ENCODE measurements around the gene HNRNPR.
"Not testable (repeated sequence)": the region's sequence is repeated elsewhere in the genome, so short reads cannot be mapped to it uniquely, and the experiment has no call there.

The HNRNPR gene

GRCh38 chr1:23322770-23323169 is 21.3 kb downstream of the HNRNPR start:
- no peak for DNase-seq

- DNase-seq, result not testable (repeated sequence)
These were observed 33.8 kb downstream of the HNRNPR start for GRCh38 chr1:23310280-23310679.

- no peak for DNase-seq
These were observed 39.9 kb downstream of the HNRNPR start for GRCh38 chr1:23304140-23304620.

- no peak for DNase-seq
These were observed 40.6 kb downstream of the HNRNPR start for GRCh38 chr1:23303524-23303923.

- DNase-seq, result no peak
These were observed 47.2 kb downstream of the HNRNPR start for GRCh38 chr1:23296931-23297330.

GRCh38 chr1:23291706-23292105 is 52.4 kb downstream of the HNRNPR start:
- DNase-seq, result no peak

GRCh38 chr1:23290836-23291565 is 53.1 kb downstream of the HNRNPR start:
- no peak for DNase-seq

- DNase-seq, result no peak
These were observed 55.4 kb downstream of the HNRNPR start for GRCh38 chr1:23288671-23289070.

GRCh38 chr1:23288201-23288600 is 55.9 kb downstream of the HNRNPR start:
- no peak for DNase-seq

- DNase-seq, result no peak
These were observed 57.7 kb downstream of the HNRNPR start for GRCh38 chr1:23286401-23286800.

- DNase-seq, result no peak
These were observed 60.1 kb downstream of the HNRNPR start for GRCh38 chr1:23283667-23284602.

GRCh38 chr1:23282957-23283356 is 61.1 kb downstream of the HNRNPR start:
- DNase-seq, result no peak

GRCh38 chr1:23278717-23279116 is 65.4 kb downstream of the HNRNPR start:
- no peak for DNase-seq

- no peak for DNase-seq
These were observed 67.6 kb downstream of the HNRNPR start for GRCh38 chr1:23276531-23276930.

GRCh38 chr1:23274134-23274505 is 70.0 kb downstream of the HNRNPR start:
- no peak for DNase-seq

GRCh38 chr1:23273450-23274133 is 70.5 kb downstream of the HNRNPR start:
- DNase-seq, result no peak

GRCh38 chr1:23263380-23263887 is 80.7 kb downstream of the HNRNPR start:
- no peak for DNase-seq

GRCh38 chr1:23258082-23258481 is 86.0 kb downstream of the HNRNPR start:
- DNase-seq, result not testable (repeated sequence)

GRCh38 chr1:23257371-23257770 is 86.7 kb downstream of the HNRNPR start:
- DNase-seq, result not testable (repeated sequence)

Measured in activated gamma-delta T cell treated with Interleukin-2 at 50 U/mL for 16 hours (primary cell).